Osteoblast (primary cell): ENCODE data around the gene CETP. TPM values are rescaled to one million over a fixed set of nuclear protein-coding genes. Genes with fewer than 3 reads are reported as not detected.
A peak's percentile ranks its signal among the peaks of the same experiment; 100 is the strongest.

Source experiments
- DNase-seq: peaks from one replicate; pipeline ENCODE4 v3.0.0; 2011; ENCODE audit warnings: low spot score, mixed read lengths; ENCODE audit not compliant: insufficient read length; ENCODE audit errors: missing footprints
- H2AFZ ChIP-seq: 2 replicates; pipeline ENCODE4 v1.6.0; 2011; ENCODE audit warnings: mild to moderate bottlenecking, low read length
- H3K27ac ChIP-seq: 2 replicates; pipeline ENCODE4 v1.5.1; 2011; ENCODE audit warnings: mild to moderate bottlenecking, low read depth, low read length, moderate library complexity
- H3K27me3 ChIP-seq: 2 replicates; pipeline ENCODE4 v1.6.0; 2012; ENCODE audit warnings: mild to moderate bottlenecking, control low read depth, inconsistent platforms, low read length, moderate library complexity; ENCODE audit not compliant: insufficient read depth
- H3K36me3 ChIP-seq: 2 replicates; pipeline ENCODE4 v1.5.1; 2011; ENCODE audit warnings: mild to moderate bottlenecking, low read length, control low read depth, moderate library complexity; ENCODE audit not compliant: insufficient read depth
- H3K4me1 ChIP-seq: 2 replicates; pipeline ENCODE4 v1.5.1; 2011; ENCODE audit warnings: mild to moderate bottlenecking, low read length, control low read depth, moderate library complexity; ENCODE audit not compliant: insufficient read depth
- H3K4me2 ChIP-seq: 2 replicates; pipeline ENCODE4 v1.6.0; 2011; ENCODE audit warnings: mild to moderate bottlenecking, low read length; ENCODE audit not compliant: insufficient read depth
- H3K4me3 ChIP-seq: fragments of 200-600 bp; sonication (generic); 3 replicates; pipeline ENCODE4 v1.5.1; 2012; ENCODE audit warnings: mild to moderate bottlenecking, low read length, inconsistent platforms; ENCODE audit not compliant: insufficient read depth
- H3K79me2 ChIP-seq: 2 replicates; pipeline ENCODE4 v1.6.0; 2012; ENCODE audit warnings: mild to moderate bottlenecking, low read length, control low read depth, inconsistent platforms; ENCODE audit not compliant: insufficient read depth
- H3K9me3 ChIP-seq: 2 replicates; pipeline ENCODE4 v1.5.1; 2011; ENCODE audit warnings: low read depth, low read length, control low read depth
- H4K20me1 ChIP-seq: 2 replicates; pipeline ENCODE4 v1.6.0; 2012; ENCODE audit warnings: mild to moderate bottlenecking, low read length, control low read depth; ENCODE audit not compliant: insufficient read depth
- CTCF ChIP-seq: IDR thresholded peaks from 2 replicates; pipeline ENCODE4 v1.5.1; 2011; ENCODE audit warnings: mild to moderate bottlenecking, low read depth, low read length, moderate library complexity; ENCODE audit errors: extremely low read depth
- total RNA-seq: library from RNA; depleted of rRNA; stranded (reverse); fragments of >200 nt; gene quantifications from 2 replicates; pipeline ENCODE4 v1.2.3, GENCODE V29; 2012

The CETP gene
- total RNA-seq, 1 donor = not detected

GRCh38 chr16:56929639-56930038 is 32.1 kb upstream of the CETP start:
- Histone ChIP-seq H3K79me2 (peaks cover 31% of the 10 kb centered on the region), H3K4me3 (no peak overlapping the region), H3K36me3 (peaks cover 12% of the 10 kb centered on the region), H4K20me1 (peaks cover 22% of the 10 kb centered on the region), H3K27me3 (no peaks in the 10 kb centered on the region), H2AFZ (no peak overlapping the region), H3K9me3 (no peaks in the 10 kb centered on the region), H3K4me1 (peaks cover 13% of the 10 kb centered on the region), H3K27ac (no peak overlapping the region), H3K4me2 (no peak overlapping the region)
- DNase-seq = no peak
- TF ChIP-seq CTCF = no peak

- peaks cover 32% of the 10 kb centered on the region for H4K20me1 ChIP-seq
- DNase-seq = no peak
- H3K36me3 ChIP-seq = peaks cover 22% of the 10 kb centered on the region
- peaks cover 23% of the 10 kb centered on the region for H3K4me1 ChIP-seq
- no peaks in the 10 kb centered on the region for H3K27me3 ChIP-seq
- H3K4me3 ChIP-seq = no peak overlapping the region
- H3K9me3 ChIP-seq = no peaks in the 10 kb centered on the region
- H3K27ac ChIP-seq = no peak overlapping the region
- peak overlapping the region; percentile 57 for H2AFZ ChIP-seq
- peak overlapping the region; percentile 78 for H3K4me2 ChIP-seq
- no peak for TF ChIP-seq CTCF
- H3K79me2 ChIP-seq = peaks cover 41% of the 10 kb centered on the region
Measured at GRCh38 chr16:56930486-56931270, 31.1 kb upstream of the CETP start.

- H3K9me3 ChIP-seq = no peaks in the 10 kb centered on the region
- peaks cover 47% of the 10 kb centered on the region for H3K79me2 ChIP-seq
- H3K4me2 ChIP-seq = peak overlapping the region; percentile 78
- H3K36me3 ChIP-seq = peaks cover 29% of the 10 kb centered on the region
- DNase-seq = peak; percentile 69
- H2AFZ ChIP-seq = peak overlapping the region; percentile 88
- peak overlapping the region; percentile 92 for H3K4me3 ChIP-seq
- no peaks in the 10 kb centered on the region for H3K27me3 ChIP-seq
- no peak for TF ChIP-seq CTCF
- H4K20me1 ChIP-seq = peaks cover 39% of the 10 kb centered on the region
- H3K27ac ChIP-seq = peak overlapping the region; percentile 94
- peaks cover 27% of the 10 kb centered on the region for H3K4me1 ChIP-seq
Measured at GRCh38 chr16:56931271-56931891, 30.4 kb upstream of the CETP start.
